OCI-LY7 (cell line): ENCODE results near the gene BACH2.

Experiments
- EZH2phosphoT487 ChIP-seq: fragments of 200-600 bp; sonication (generic); IDR thresholded peaks from 2 replicates; pipeline ENCODE4 v1.6.1; 2018; ENCODE audit warnings: low read depth, borderline replicate concordance, mild to moderate bottlenecking, mixed run types, antibody characterized with exemption, low read length, moderate library complexity, mixed read lengths
- TF ChIP-seq, protein P1 (sequence below): fragments of 200-600 bp; sonication (generic); conservative IDR thresholded peaks from 2 replicates; pipeline ENCODE4 v1.5.1; 2014; ENCODE audit warnings: mild to moderate bottlenecking, antibody characterized with exemption, low read length, moderate library complexity, mixed read lengths

DNA sequence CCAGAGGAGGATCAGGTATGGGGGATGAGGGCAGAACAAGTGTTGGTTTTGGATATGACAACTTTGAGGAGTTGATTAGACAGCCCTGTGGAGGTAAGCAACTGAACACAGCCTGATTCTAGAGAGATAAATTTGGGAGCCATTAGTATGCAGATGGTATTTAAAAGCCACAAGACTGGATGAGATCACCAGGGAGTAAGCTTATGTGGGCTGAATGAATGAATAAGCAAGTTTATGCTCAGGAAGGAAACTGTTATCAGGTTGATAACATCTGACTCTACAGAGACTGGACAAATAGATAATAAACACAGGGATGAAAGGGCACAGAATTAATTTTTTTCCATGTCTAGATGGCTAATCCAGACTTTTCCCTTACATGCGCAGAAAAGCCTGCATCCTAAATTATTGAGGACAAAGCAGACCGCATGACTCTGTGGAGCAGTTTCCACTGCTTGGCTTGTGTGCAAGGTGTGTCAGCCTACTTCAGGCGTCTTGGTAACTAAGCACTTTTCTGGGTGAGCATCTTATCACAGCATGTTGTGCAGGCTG is 251.7 kb downstream of the BACH2 start:
- TF ChIP-seq, protein P1, sequence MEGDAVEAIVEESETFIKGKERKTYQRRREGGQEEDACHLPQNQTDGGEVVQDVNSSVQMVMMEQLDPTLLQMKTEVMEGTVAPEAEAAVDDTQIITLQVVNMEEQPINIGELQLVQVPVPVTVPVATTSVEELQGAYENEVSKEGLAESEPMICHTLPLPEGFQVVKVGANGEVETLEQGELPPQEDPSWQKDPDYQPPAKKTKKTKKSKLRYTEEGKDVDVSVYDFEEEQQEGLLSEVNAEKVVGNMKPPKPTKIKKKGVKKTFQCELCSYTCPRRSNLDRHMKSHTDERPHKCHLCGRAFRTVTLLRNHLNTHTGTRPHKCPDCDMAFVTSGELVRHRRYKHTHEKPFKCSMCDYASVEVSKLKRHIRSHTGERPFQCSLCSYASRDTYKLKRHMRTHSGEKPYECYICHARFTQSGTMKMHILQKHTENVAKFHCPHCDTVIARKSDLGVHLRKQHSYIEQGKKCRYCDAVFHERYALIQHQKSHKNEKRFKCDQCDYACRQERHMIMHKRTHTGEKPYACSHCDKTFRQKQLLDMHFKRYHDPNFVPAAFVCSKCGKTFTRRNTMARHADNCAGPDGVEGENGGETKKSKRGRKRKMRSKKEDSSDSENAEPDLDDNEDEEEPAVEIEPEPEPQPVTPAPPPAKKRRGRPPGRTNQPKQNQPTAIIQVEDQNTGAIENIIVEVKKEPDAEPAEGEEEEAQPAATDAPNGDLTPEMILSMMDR, result no peak
- no peak for TF ChIP-seq EZH2phosphoT487
